ENCODE results near the gene PHACTR2. TPM values are rescaled to one million over a fixed set of nuclear protein-coding genes. Genes with fewer than 3 reads are reported as not detected.
A peak's percentile ranks its signal among the peaks of the same experiment; 100 is the strongest.

PHACTR2 gene
- total and polyA plus RNA-seq, 2 of the 13 experiments (the other 11 are each of a cell fraction or from before 2014, with no cell fraction given): 11.3 to 28.2 TPM

DNA sequence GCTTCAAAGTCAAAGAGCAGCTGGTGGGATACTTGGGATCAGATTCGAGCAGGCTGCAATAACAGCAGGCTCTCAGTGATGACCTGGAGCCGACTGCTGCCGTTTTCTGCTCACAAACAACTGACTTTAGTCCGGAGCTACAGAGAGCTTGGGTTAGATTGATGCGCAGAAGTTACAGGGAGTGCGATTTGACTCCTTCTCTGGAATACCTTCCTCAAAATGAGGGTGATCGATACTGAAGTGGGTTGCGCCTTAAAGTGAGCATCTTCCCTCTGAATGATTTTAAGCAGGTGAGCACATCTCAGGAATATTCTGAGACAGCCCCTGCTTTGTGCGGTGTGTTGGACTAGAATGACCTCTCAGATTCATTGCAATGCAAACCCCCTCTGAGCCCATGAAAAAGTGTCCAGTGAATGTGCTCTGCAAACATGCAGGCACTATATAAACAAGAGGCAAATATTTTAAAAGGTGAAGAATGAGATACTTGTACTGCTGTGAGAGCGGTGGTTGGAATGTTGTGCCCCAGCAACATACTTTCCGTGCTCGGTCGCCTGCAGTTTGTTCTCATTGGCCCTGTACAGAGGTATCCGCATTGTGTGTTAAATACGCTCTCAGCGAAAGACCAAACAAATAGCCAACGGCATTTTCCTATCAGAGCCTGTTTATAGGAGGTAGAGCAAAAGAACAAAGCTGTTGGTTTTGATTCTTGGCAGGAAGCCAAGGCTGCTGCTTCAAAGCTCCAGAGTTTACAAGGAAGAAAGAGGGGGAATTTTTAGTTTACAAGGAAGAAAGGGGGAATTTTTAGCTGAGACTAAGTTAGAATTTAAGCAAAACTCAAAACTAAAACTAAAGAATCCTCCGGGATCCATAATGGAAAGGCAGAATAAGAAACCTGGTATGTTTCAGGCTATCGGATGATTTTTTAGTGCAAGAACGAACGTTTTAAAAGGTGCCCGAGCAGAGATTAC is 67.7 kb downstream of the PHACTR2 start (continued):
- peak; percentile 53; the same call in 1 of the 2 replicates for TF ChIP-seq PRDM15 (CRISPR knock-in tag; IDR thresholded peaks at IDR 0.05)
- TF ChIP-seq TRIM22 (IDR thresholded peaks at IDR 0.05): no peak
- peak; percentile 59; the same call in 1 of the 2 replicates for TF ChIP-seq CBX5 (CRISPR knock-in tag; IDR thresholded peaks at IDR 0.05; ENCODE audit: borderline replicate concordance)
- TF ChIP-seq TAF1 (CRISPR knock-in tag; IDR thresholded peaks at IDR 0.05): 0 out of 2 replicates have a peak, but pooled peaks have one; percentile 32
- no peak; the same call in 1 of the 2 replicates for TF ChIP-seq BHLHE40 (IDR thresholded peaks at IDR 0.05; ENCODE audit: low read length)
- TF ChIP-seq ERF (CRISPR knock-in tag; IDR thresholded peaks at IDR 0.05): no peak; the same call in 1 of the 2 replicates
- no peak for TF ChIP-seq SIN3A (IDR thresholded peaks at IDR 0.05; ENCODE audit: borderline replicate concordance, low read depth, low read length)
- no peak for TF ChIP-seq KIAA2018 (CRISPR knock-in tag; IDR thresholded peaks at IDR 0.05; ENCODE audit: borderline replicate concordance)
- TF ChIP-seq FIP1L1 (IDR thresholded peaks at IDR 0.05; ENCODE audit: borderline replicate concordance, insufficient read depth, low read depth, low read length): no peak
- peak; percentile 33 for TF ChIP-seq ZNF629 (CRISPR knock-in tag; conservative IDR thresholded peaks at IDR 0.05)
- peak; percentile 79; the same call in 1 of the 2 replicates for TF ChIP-seq ZNF362 (CRISPR knock-in tag; IDR thresholded peaks at IDR 0.05; ENCODE audit: borderline replicate concordance)
- TF ChIP-seq HMG20B (CRISPR knock-in tag; conservative IDR thresholded peaks at IDR 0.05): peak; percentile 96
- TF ChIP-seq MBNL3 (CRISPR knock-in tag; conservative IDR thresholded peaks at IDR 0.05): no peak

All from HepG2 (cell line).